ENCODE results near the gene TRMT1.
A peak's percentile ranks its signal among the peaks of the same experiment; 100 is the strongest.

TRMT1 gene

GRCh38 chr19:13119627-13120026 is 3.1 kb upstream of the TRMT1 start:
- Histone ChIP-seq H3K9me3 (ENCODE audit: insufficient read depth, low read length, severe bottlenecking) (no peaks in the 10 kb centered on the region), H3K4me1 (ENCODE audit: insufficient read depth, low read length) (peaks cover 50% of the 10 kb centered on the region), H3K9ac (ENCODE audit: low read depth, low read length) (peak overlapping the region; percentile 95), H3K79me2 (ENCODE audit: insufficient read depth, low read length) (peaks cover 85% of the 10 kb centered on the region), H3K36me3 (ENCODE audit: insufficient read depth, low read length) (peaks cover 56% of the 10 kb centered on the region), H4K20me1 (ENCODE audit: insufficient read depth, low read length) (peaks cover 56% of the 10 kb centered on the region), H3K4me3 (ENCODE audit: low read depth in 1 of 2, low read length in 2 of 2) (peak overlapping the region in 1 of 2 experiments; percentile 72; a peak in 3 of 4 replicates), H3K27me3 (ENCODE audit: insufficient read depth, low read length, poor library complexity) (no peaks in the 10 kb centered on the region), H2AFZ (ENCODE audit: low read depth, low read length) (no peak overlapping the region), H3K27ac (ENCODE audit: low read length) (peak overlapping the region; percentile 60), H3K4me2 (ENCODE audit: insufficient read depth, low read length) (peak overlapping the region; percentile 88)
- no peak for DNase-seq
- TF ChIP-seq EZH2 (IDR thresholded peaks at IDR 0.05; ENCODE audit: borderline replicate concordance, low read depth, low read length, severe bottlenecking): no peak
- TF ChIP-seq, protein P1, sequence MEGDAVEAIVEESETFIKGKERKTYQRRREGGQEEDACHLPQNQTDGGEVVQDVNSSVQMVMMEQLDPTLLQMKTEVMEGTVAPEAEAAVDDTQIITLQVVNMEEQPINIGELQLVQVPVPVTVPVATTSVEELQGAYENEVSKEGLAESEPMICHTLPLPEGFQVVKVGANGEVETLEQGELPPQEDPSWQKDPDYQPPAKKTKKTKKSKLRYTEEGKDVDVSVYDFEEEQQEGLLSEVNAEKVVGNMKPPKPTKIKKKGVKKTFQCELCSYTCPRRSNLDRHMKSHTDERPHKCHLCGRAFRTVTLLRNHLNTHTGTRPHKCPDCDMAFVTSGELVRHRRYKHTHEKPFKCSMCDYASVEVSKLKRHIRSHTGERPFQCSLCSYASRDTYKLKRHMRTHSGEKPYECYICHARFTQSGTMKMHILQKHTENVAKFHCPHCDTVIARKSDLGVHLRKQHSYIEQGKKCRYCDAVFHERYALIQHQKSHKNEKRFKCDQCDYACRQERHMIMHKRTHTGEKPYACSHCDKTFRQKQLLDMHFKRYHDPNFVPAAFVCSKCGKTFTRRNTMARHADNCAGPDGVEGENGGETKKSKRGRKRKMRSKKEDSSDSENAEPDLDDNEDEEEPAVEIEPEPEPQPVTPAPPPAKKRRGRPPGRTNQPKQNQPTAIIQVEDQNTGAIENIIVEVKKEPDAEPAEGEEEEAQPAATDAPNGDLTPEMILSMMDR (IDR thresholded peaks at IDR 0.05; ENCODE audit: borderline replicate concordance, extremely low read depth, low read length, poor library complexity, severe bottlenecking): no peak
- ATAC-seq (ENCODE audit: insufficient read depth, low read depth): no peak

DNA sequence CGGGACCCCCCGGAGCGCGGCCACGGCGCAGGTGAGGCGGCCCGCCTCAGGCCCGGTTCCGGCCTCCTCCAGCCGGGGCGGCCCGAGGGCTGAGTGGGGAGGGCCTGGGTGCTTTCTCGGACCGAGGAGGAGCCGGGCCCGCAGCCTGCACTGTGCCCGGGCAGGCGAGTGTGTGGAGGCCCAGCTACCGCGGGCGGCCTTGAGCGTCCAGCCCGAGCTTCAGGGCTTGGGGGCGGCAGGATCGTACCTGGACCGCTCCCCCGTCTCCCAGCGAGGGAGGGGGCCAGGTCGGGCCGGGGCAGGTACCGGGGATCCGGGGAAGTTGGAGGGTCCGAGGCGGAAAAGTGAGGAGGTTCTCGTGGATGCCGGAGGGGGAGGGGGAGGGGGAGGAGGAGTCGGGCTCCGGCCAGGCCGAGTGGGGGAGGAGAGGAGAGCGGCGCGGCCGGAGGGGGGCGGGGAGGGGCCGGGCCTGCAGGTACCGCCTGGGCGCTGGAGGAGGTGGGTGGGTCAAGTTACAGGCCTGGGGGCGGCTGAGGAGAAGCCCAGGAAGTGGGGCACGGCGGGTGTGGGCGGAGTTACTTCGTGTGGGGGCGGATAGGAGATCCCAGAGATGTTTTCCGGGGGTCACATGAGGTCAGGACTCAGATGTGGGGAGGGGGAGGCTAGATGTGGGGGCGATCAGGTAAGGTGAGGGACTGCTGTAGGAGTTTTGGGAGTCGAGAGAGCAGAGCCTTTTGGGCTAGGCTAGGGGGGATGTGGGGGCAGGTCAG is 2.1 kb upstream of the TRMT1 start:
- Histone ChIP-seq H3K79me2 (ENCODE audit: insufficient read depth, low read length) (peaks cover 76% of the 10 kb centered on the region), H3K36me3 (ENCODE audit: insufficient read depth, low read length) (peaks cover 54% of the 10 kb centered on the region), H2AFZ (ENCODE audit: low read depth, low read length) (peak overlapping the region; percentile 61), H3K4me3 (ENCODE audit: low read depth in 1 of 2, low read length in 2 of 2) (peak overlapping the region; percentile 72 to 99), H3K27me3 (ENCODE audit: insufficient read depth, low read length, poor library complexity) (no peaks in the 10 kb centered on the region), H3K9me3 (ENCODE audit: insufficient read depth, low read length, severe bottlenecking) (no peaks in the 10 kb centered on the region), H3K4me1 (ENCODE audit: insufficient read depth, low read length) (peaks cover 51% of the 10 kb centered on the region), H3K9ac (ENCODE audit: low read depth, low read length) (peak overlapping the region; percentile 95), H3K27ac (ENCODE audit: low read length) (peak overlapping the region; percentile 83), H4K20me1 (ENCODE audit: insufficient read depth, low read length) (peaks cover 49% of the 10 kb centered on the region), H3K4me2 (ENCODE audit: insufficient read depth, low read length) (peak overlapping the region; percentile 88)
- no peak for TF ChIP-seq EZH2 (IDR thresholded peaks at IDR 0.05; ENCODE audit: borderline replicate concordance, low read depth, low read length, severe bottlenecking)
- TF ChIP-seq, protein P1 (IDR thresholded peaks at IDR 0.05; ENCODE audit: borderline replicate concordance, extremely low read depth, low read length, poor library complexity, severe bottlenecking): no peak
- DNase-seq (peak; percentile 78), ATAC-seq (ENCODE audit: insufficient read depth, low read depth) (peak; percentile 48)

DNA sequence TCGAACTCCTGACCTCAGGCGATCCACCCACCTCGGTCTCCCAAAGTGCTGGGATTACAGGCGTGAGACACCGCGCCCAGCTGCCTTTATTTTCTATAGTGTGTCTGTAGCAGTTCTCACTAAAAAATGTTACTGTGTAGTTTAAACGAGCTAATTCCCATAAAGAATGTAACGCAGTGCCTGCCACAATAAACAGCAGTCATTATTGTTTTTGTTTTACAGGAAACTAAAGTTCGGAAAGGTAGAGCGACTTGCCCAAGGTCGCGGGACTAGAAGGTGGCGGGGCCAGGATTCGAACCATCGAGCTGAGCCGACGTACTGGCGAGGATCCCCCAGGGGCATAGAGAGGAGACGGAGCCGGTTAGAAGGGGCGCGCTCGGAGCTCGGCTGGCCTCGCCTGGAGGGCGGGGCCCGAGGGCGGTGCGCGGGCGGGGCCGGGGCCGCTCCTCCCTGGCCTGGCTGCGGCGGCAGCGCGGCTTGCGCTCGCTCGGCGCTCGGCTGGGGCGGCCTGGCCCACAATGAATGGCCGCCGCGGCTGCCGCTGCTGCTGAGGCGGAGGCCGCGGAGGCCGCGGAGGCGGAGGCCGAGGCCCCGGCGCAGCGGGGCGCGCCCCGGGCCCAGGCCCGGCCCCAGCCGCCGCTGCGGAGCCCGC is 1.4 kb upstream of the TRMT1 start, which contains the start of gene NACC1:
NACC1 (plus strand) TSS at position 493 of the 652 bp plus-strand sequence. CDS start 16,944 bp downstream, outside the sequence.
- peak; percentile 92 for DNase-seq
- peak within 1 kb of the TSS; percentile 95 for H3K4me2 ChIP-seq (ENCODE audit: insufficient read depth, low read length)
- H3K27ac ChIP-seq (ENCODE audit: low read length): peak within 1 kb of the TSS; percentile 83
- H3K36me3 ChIP-seq (ENCODE audit: insufficient read depth, low read length): peaks cover 54% of the 10 kb centered on the region
- H3K4me1 ChIP-seq (ENCODE audit: insufficient read depth, low read length): peaks cover 51% of the 10 kb centered on the region
- H3K27me3 ChIP-seq (ENCODE audit: insufficient read depth, low read length, poor library complexity): no peaks in the 10 kb centered on the region
- peak within 1 kb of the TSS; percentile 67 for H2AFZ ChIP-seq (ENCODE audit: low read depth, low read length)
- H3K9ac ChIP-seq (ENCODE audit: low read depth, low read length): peak within 1 kb of the TSS; percentile 95
- peak; percentile 83 for ATAC-seq (ENCODE audit: insufficient read depth, low read depth)
- no peaks in the 10 kb centered on the region for H3K9me3 ChIP-seq (ENCODE audit: insufficient read depth, low read length, severe bottlenecking)
- peaks cover 41% of the 10 kb centered on the region for H4K20me1 ChIP-seq (ENCODE audit: insufficient read depth, low read length)
- TF ChIP-seq, protein P1 (IDR thresholded peaks at IDR 0.05; ENCODE audit: borderline replicate concordance, extremely low read depth, low read length, poor library complexity, severe bottlenecking): no peak
- TF ChIP-seq EZH2 (IDR thresholded peaks at IDR 0.05; ENCODE audit: borderline replicate concordance, low read depth, low read length, severe bottlenecking): no peak
- H3K79me2 ChIP-seq (ENCODE audit: insufficient read depth, low read length): peaks cover 68% of the 10 kb centered on the region
- H3K4me3 ChIP-seq (ENCODE audit: low read depth in 1 of 2, low read length in 2 of 2): peak within 1 kb of the TSS; percentile 72 to 99

Data from DND-41 (cell line).